ENCODE measurements around the gene BTBD2.

BTBD2 gene

GRCh38 chr19:1977120-1977519 is 38.4 kb downstream of the BTBD2 start:
- no peak for DNase-seq (ENCODE audit: low spot score)

GRCh38 chr19:1975162-1975480 is 40.4 kb downstream of the BTBD2 start:
- no peak for DNase-seq (ENCODE audit: low spot score)
- in situ Hi-C loops (cut with MboI; ENCODE audit: low sequenced_read_pairs, unreplicated experiment), result no loop called here
- no peak for TF ChIP-seq CTCF (IDR thresholded peaks at IDR 0.05; ENCODE audit: borderline replicate concordance, control extremely low read depth, extremely low read depth, insufficient read depth, missing control alignments)

More at GRCh38 chr19:1977120-1977519, 38.4 kb downstream of the BTBD2 start:
- TF ChIP-seq CTCF (IDR thresholded peaks at IDR 0.05; ENCODE audit: borderline replicate concordance, control extremely low read depth, extremely low read depth, insufficient read depth, missing control alignments), result no peak
- in situ Hi-C loops (cut with MboI; ENCODE audit: low sequenced_read_pairs, unreplicated experiment), result no loop called here

GRCh38 chr19:1974381-1975161 is 40.9 kb downstream of the BTBD2 start:
- DNase-seq (ENCODE audit: low spot score), result no peak
- TF ChIP-seq CTCF (IDR thresholded peaks at IDR 0.05; ENCODE audit: borderline replicate concordance, control extremely low read depth, extremely low read depth, insufficient read depth, missing control alignments), result no peak
- in situ Hi-C loops (cut with MboI; ENCODE audit: low sequenced_read_pairs, unreplicated experiment), result no loop called here

GRCh38 chr19:1970806-1971502 is 44.6 kb downstream of the BTBD2 start:
- no peak for TF ChIP-seq CTCF (IDR thresholded peaks at IDR 0.05; ENCODE audit: borderline replicate concordance, control extremely low read depth, extremely low read depth, insufficient read depth, missing control alignments)
- in situ Hi-C loops (cut with MboI; ENCODE audit: low sequenced_read_pairs, unreplicated experiment), result no loop called here
- no peak for DNase-seq (ENCODE audit: low spot score)

GRCh38 chr19:1970003-1970805 is 45.3 kb downstream of the BTBD2 start:
- in situ Hi-C loops (cut with MboI; ENCODE audit: low sequenced_read_pairs, unreplicated experiment), result no loop called here
- DNase-seq (ENCODE audit: low spot score), result no peak

More at GRCh38 chr19:1970003-1970805, 45.3 kb downstream of the BTBD2 start:
- TF ChIP-seq CTCF (IDR thresholded peaks at IDR 0.05; ENCODE audit: borderline replicate concordance, control extremely low read depth, extremely low read depth, insufficient read depth, missing control alignments), result no peak

All from GM13976 (cell line).